T-helper 1 cell treated with Interleukin-12 subunit alpha and Interleukin-12 subunit beta and Interleukin-4 antibody, amounts not matched to agents 30 ng/mL and 1 ng/mL, for 36 hours (primary cell): ENCODE measurements around the gene TDRD5. TPM values are rescaled to one million over a fixed set of nuclear protein-coding genes. Genes with fewer than 3 reads are reported as not detected.
"Not testable (repeated sequence)": the region's sequence is repeated elsewhere in the genome, so short reads cannot be mapped to it uniquely, and the experiment has no call there.

Source experiments
- intact Hi-C: fragments of 100-400 bp; cut with micrococcal nuclease; formaldehyde crosslinking; loops from one replicate; pipeline ENCODE4 v1.15.1; 2024
- total RNA-seq: library from RNA; stranded (reverse); gene quantifications from 2 replicates; pipeline ENCODE4 v1.2.3, GENCODE V29; 2022

Gene TDRD5
- total RNA-seq, 1 donor from 2014 or later, result not detected

- intact Hi-C loops, result loop anchor here (2.0 kb wide), 1 partner anchor 520 kb away; no protein-coding TSS in a partner anchor
Measured at GRCh38 chr1:179598631-179599030, 7.0 kb downstream of the TDRD5 start.

DNA sequence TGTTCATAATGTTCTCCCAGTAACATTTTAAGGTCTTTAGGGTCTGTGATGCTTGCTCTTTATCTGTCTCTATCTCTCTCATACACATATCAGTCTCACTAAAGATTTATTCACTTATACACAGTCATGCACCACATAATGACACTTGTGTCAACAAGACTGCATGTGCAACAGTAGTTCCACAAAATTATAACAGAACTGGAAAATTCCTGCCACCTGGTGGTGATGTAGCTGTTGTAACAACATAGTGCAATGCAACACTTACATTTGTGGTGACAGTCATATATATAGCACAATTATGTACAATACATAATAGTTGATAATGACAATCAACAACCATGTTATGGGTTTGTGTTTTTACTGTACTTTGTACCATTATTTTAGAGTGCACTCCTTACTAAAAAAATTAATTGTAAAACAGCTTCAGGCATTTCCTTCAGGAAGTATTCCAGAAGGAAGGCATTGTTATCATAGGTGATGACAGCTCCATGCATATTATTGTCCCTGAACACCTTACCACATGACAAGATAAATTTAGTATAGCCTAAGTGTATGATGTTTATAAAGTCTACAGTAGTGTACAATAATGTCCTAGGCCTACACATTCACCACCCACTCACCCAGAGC, 8.1 kb downstream of the TDRD5 start:
- intact Hi-C loops, result loop anchor here (2.0 kb wide), 1 partner anchor 521 kb away; no protein-coding TSS in a partner anchor

DNA sequence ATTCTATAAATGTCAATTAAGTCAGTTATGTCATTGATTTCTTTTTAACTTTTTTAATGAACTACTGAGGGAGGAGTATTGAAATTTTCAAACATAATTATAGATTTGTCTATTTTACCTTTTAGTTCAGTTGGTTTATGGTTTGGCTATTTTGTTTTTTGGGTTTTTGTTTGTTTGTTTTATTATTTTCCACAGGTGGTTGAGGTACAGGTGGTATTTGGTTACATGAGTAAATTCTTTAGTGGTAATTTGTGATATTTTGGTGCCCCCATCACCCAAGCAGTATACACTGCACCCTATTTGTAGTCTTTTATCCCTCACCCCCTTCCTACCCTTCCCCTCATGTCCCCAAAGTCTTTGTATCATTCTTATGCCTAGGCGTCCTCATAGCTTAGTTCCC, 9.5 kb downstream of the TDRD5 start:
- intact Hi-C loops, result no loop called here

DNA sequence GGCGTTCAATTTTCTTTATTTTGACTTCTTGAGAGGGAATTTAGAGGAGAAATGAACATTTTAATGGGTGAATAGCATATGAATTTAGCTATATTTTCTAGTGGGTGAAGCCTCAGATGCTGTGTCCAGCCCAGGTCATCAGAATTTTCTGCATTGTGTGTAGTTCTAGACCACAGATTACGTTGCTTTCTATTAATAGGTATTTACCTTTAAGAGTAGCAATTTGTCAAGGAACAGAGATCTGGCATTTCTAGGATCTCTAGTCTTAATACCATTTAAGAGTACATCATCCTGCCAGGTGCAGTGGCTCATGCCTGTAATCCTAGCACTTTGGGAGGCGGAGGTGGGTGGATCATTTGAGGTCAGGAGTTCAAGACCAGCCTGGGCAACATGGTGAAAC, 20.7 kb downstream of the TDRD5 start:
- intact Hi-C loops, result no loop called here

DNA sequence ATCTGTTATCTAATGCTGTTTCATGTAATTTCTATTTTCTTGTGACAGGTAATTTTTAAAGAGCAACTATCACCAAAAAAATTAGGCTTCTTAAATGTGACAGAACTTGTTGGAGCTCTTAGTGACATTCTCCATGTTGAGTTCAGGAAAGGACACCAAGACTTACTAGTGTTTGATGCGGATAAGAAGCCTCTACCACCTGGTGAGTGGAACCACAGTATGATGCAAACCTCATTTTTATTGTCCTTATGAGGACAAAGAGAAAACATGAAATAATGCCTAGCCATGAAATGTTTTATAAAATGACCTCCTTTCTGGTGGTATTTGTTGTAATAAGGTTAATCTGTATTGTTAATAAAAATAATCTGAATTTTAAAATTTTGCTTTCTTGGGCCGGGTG, 39.1 kb downstream of the TDRD5 start:
- intact Hi-C loops, result no loop called here

GRCh38 chr1:179632868-179633267, 41.2 kb downstream of the TDRD5 start:
- intact Hi-C loops, result no loop called here

DNA sequence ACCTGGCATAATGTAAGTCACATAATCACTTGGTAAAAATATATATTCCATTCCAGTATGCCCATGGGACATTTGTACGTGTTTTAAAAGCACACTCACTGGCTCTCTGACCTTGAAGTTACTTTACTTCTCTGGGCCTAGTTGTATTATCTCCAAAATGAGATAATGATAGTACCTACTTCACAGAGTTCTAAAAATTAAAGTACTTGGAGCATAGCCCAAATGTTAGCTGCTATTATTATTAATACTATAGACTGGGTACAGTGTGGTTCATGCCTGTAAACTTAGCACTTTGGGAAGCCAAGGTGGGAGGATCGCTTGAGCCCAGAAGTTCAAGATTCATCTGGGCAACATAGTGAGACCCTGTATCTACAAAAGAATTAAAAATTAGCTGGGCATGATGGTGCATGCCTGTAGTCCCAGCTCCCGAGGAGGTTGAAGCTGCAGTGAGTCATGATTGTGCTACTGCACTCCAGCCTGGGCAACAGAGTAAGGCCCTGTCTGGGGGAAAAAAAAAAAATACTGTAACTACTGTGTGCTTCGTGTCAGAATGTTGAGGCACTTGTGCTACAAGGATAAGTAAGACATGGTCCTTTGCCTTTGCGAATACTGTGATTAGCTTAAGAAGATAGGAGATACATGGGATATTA, 45.7 kb downstream of the TDRD5 start:
- intact Hi-C loops, result no loop called here

GRCh38 chr1:179661018-179661417, 69.4 kb downstream of the TDRD5 start:
- intact Hi-C loops, result no loop called here

DNA sequence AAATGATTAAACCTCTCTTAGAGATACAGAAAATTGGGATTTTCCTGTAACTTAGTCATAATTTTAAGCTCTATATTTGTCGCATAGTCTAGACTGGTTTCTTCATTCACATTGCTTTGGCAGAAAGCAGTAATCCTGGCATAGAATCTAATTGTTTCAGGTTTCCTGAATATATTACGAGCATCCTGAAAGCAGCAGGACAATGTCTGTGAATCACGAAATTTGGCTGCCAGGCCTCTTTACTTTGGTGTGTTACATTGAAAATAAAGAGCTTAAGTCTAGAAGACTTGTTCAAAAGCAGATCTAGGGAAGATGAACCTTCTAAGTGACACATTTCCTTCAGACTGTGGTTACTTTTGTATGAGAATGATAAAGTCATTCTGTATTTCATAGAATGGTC, 72.2 kb downstream of the TDRD5 start:
- intact Hi-C loops, result no loop called here

- intact Hi-C loops, result no loop called here
Measured at GRCh38 chr1:179677882-179678281, 86.2 kb downstream of the TDRD5 start.

GRCh38 chr1:179694530-179694929, 102.9 kb downstream of the TDRD5 start:
- intact Hi-C loops, result not testable (repeated sequence)

DNA sequence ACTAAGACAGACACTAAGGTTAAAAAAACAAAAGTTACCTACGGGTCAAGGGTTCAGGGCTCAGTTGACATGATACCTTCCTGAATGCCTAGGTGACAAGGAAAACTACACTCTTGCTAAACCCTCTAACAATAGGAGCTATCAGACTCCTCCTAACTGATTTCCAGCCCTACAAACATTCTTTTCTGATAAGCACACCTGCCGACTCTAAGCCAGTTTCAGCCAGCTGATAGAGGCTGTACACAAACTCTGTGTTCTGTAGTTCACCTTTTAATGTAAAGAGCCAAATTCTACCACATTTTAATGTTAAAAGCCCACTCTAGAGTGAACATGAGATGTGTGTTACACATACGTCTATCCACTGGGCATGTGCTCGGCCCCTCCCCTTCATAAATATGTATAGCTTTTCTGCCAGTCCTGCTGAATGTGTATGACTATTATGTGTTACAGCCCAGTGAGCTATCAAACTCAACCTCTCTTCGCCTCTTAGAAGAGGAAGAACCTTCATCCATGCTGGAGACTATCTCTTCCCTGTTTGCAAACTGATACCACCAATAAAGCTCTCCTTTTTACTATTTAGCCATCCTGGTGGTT, 111.4 kb downstream of the TDRD5 start:
- intact Hi-C loops, result no loop called here

DNA sequence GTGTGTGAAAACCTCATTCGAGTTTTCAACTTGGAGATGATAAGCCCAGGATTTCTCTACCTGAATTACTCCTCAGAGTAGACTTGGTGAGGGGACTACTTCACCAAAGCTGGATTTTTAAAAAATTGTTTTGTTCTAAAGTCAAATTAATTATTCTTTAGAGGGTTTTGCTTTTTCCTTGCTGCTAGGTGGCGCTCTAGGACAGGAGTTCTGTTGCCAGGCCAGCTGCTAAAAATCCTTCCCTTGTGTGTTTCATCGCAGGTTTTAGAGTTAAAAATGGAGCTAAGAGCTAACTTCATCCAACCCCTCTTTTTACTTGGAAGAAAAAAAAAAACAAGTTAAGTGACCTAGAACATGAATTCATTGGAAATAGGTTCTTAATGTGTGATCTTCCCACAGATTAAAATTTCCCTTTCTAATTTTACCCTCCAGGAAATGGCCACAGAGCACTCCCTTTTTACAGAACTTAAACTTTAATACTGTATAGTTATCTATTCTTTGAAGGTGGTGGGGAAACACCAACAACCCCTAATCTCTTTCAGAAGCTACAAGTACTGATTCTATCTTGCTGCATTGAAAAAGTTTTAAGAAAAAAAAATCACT, 114.8 kb downstream of the TDRD5 start:
- intact Hi-C loops, result loop anchor here (1.0 to 5.0 kb wide), 7 partner anchors 104 to 776 kb away; partner anchors contain the start of genes CEP350 and TOR1AIP1

DNA sequence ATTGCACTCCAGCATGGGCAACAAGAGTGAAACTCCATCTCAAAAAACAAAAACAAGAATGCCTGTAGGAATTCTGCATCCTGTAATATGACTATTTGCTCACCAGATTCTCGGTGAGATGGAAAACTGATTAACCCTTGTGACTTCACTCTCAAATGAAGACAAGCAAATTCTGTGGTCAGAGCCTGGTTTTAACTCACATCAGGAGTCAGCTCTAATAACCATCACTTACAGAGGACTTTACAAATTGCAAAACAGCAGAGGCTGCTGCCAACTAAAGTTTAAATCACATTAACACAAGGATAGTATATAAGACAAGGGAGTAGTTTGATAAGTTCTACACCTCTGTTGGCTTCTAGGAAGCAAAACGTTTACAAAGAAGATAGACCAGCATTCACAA, 115.8 kb downstream of the TDRD5 start:
- intact Hi-C loops, result loop anchor here (2.0 to 5.0 kb wide), 3 partner anchors 175 to 710 kb away; partner anchors contain the start of genes CEP350 and TOR1AIP1

DNA sequence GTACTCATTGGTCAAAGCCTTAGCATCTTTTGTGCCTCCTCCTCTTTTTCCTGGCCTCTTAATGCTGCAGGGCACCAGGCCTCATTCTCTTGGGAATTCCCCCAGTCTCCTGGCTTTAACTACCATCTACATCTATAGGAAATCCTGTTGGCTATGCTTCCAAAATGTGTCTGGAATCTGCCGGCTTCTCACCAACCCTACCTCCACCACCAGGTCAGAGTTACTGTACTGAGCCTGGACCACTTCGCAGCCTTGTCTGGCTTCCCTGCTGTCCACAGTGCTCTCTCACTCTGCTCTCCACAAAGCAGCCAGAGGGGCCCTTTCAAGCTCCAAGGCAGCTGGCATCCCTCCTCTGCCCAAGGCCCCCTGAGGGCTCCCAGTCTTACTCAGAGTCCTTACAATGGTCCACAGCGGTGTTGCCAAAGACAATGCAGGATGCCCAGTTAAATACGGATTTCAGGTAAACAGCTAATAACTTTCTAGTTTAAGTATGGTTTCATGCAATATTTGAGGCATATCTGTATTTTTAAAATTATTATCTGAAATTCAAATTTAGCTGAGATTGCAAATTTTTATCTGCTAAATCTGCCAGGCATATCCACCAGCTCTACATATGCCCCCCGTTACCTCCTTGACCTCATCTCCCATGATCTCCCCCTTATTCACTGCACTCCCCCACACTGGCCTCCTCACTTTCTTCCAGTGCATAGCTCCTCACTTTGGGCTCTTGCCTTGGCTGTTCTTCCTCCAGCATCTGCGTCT, 117.0 kb downstream of the TDRD5 start:
- intact Hi-C loops, result loop anchor here (5.0 kb wide), 1 partner anchor 709 kb away; no protein-coding TSS in a partner anchor

- intact Hi-C loops, result loop anchor here (1.0 to 5.0 kb wide), 3 partner anchors 104 to 707 kb away; no protein-coding TSS in a partner anchor
Measured at GRCh38 chr1:179709841-179710329, 118.3 kb downstream of the TDRD5 start.

- intact Hi-C loops, result no loop called here
Measured at GRCh38 chr1:179714159-179714558, 122.5 kb downstream of the TDRD5 start.

DNA sequence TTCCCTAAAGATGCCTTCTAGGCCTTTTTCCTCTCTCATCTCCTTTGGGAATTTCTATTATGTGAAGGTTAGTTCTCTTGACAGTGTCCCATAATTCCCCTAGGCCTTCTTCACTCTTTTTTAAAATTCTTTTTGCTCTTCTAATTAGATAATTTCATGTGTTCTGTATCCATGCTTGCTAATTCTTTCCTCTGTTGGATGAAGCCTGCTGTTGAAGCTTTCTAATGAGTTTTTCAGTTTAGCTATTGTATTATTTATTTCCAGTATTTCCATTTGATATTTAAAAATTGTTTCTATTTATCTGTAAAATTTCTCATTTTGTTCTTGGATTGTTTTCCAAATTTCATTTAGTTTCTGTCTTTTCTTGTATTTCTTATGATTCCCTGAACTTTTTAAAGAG, 123.0 kb downstream of the TDRD5 start:
- intact Hi-C loops, result no loop called here

DNA sequence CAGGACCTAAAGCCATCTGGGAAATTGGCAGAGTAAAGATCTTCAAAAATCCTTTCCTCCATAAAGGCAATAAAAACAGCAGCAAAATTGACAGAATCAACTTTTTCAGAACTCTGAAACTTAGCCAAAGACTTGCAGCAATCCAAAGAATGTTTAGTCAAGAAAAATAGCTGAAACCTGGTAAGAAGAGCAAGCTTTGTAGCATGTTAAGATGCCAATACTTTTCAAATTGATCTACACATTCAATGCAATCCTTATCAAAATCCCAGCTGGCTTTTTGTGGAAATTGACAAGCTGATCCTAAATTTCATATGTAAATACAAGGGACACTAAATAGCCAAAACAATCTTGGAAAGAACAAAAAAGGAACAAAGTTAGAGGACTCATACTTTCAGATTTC, 127.6 kb downstream of the TDRD5 start:
- intact Hi-C loops, result no loop called here

DNA sequence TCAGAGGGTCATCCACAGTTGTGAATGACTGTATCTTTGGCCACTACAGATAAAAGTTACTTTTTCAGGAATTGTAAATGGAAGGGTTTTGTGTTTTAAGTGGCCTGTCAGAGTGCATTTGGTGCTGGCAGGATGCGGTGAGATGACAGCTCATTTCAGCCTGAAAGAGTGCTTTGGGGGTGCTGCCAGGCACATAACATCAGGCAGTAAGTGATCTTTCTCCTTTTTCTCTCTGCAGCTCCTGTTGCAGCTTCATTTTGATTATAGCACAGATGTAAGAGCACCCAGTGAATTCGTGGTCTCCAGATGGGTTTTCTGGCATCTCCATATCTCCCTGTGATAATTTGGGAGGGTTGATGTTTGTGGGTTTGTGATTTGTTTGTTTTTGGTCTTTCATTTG, 136.6 kb downstream of the TDRD5 start:
- intact Hi-C loops, result no loop called here

GRCh38 chr1:179729881-179730280, 138.2 kb downstream of the TDRD5 start:
- intact Hi-C loops, result no loop called here
